WTC11 (cell line): ENCODE measurements around the gene CAMK2G. TPM values are rescaled to one million over a fixed set of nuclear protein-coding genes. Genes with fewer than 3 reads are reported as not detected.
A peak's percentile ranks its signal among the peaks of the same experiment; 100 is the strongest.

Experiments used
- ATAC-seq: fragments of 200-7000 bp; cut with Tn5 transposase; 2 replicates; pipeline ENCODE4 v1.10.0; 2021; ENCODE audit warnings: mild to moderate bottlenecking, moderate library complexity
- CTCF ChIA-PET: fragments of 300-600 bp; sonication (Branson Sonifier 250); formaldehyde crosslinking; loops from one replicate; lab custom pipeline; 2021; ENCODE audit warnings: antibody characterized with exemption; lab: Charles Lee
- POLR2A ChIA-PET: fragments of 350-600 bp; sonication (Branson Sonifier 250); formaldehyde crosslinking; loops from one replicate; lab custom pipeline; 2021; ENCODE audit warnings: antibody characterized with exemption; lab: Charles Lee
- DNase-seq: peaks from one replicate; pipeline ENCODE4 v3.0.0; 2021; ENCODE audit warnings: low spot score
- H3K27ac Mint-ChIP-seq: 2 replicates; pipeline ENCODE4 v1.8.0; 2021; ENCODE audit warnings: mixed read lengths
- H3K27me3 Mint-ChIP-seq: 2 replicates; pipeline ENCODE4 v1.8.0; 2021; ENCODE audit warnings: low read depth, mild to moderate bottlenecking, moderate library complexity, mixed read lengths
- H3K36me3 Mint-ChIP-seq: 2 replicates; pipeline ENCODE4 v1.8.0; 2021; ENCODE audit warnings: mixed read lengths
- H3K4me1 Mint-ChIP-seq: 2 replicates; pipeline ENCODE4 v1.8.0; 2022; ENCODE audit warnings: mixed read lengths
- H3K4me3 Mint-ChIP-seq: 2 replicates; pipeline ENCODE4 v1.8.0; 2021; ENCODE audit warnings: mild to moderate bottlenecking, moderate library complexity, mixed read lengths
- H3K9me3 Mint-ChIP-seq: 2 replicates; pipeline ENCODE4 v1.8.0; 2021; ENCODE audit warnings: mixed read lengths
- ATF6 ChIP-seq: sonication (generic); formaldehyde crosslinking; IDR thresholded peaks from 2 replicates; pipeline ENCODE4 v1.8.1; 2023; ENCODE audit warnings: mild to moderate bottlenecking, missing genetic modification reagents
- CBFB ChIP-seq: sonication (generic); formaldehyde crosslinking; IDR thresholded peaks from 2 replicates; pipeline ENCODE4 v1.8.1; 2022; ENCODE audit warnings: mild to moderate bottlenecking, low read depth, missing genetic modification reagents
- E2F4 ChIP-seq: sonication (generic); formaldehyde crosslinking; IDR thresholded peaks from 2 replicates; pipeline ENCODE4 v1.8.1; 2022; ENCODE audit warnings: low read depth, mild to moderate bottlenecking, moderate library complexity, missing genetic modification reagents, borderline replicate concordance
- FOXP4 ChIP-seq: sonication (generic); formaldehyde crosslinking; IDR thresholded peaks from 2 replicates; pipeline ENCODE4 v1.8.0; 2022; ENCODE audit warnings: mild to moderate bottlenecking, missing genetic modification reagents
- IRF2 ChIP-seq: sonication (generic); formaldehyde crosslinking; IDR thresholded peaks from 2 replicates; pipeline ENCODE4 v1.8.0; 2022; ENCODE audit warnings: low read depth, missing genetic modification reagents, borderline replicate concordance
- JUN ChIP-seq: sonication (generic); formaldehyde crosslinking; IDR thresholded peaks from 2 replicates; pipeline ENCODE4 v1.8.0; 2023; ENCODE audit warnings: mild to moderate bottlenecking, missing genetic modification reagents
- MLX ChIP-seq: sonication (generic); formaldehyde crosslinking; IDR thresholded peaks from 2 replicates; pipeline ENCODE4 v1.8.1; 2023; ENCODE audit warnings: mild to moderate bottlenecking, missing genetic modification reagents, moderate library complexity
- NFYB ChIP-seq: sonication (generic); formaldehyde crosslinking; conservative IDR thresholded peaks from 2 replicates; pipeline ENCODE4 v1.8.0; 2022; ENCODE audit warnings: low read depth, missing genetic modification reagents
- NR1H2 ChIP-seq: sonication (generic); formaldehyde crosslinking; IDR thresholded peaks from 2 replicates; pipeline ENCODE4 v1.9.0; 2021; ENCODE audit warnings: mild to moderate bottlenecking, moderate library complexity, missing genetic modification reagents
- RELA ChIP-seq: sonication (generic); formaldehyde crosslinking; IDR thresholded peaks from 2 replicates; pipeline ENCODE4 v1.8.1; 2022; ENCODE audit warnings: missing genetic modification reagents, mild to moderate bottlenecking, borderline replicate concordance
- RORB ChIP-seq: fragments of 250-450 bp; sonication (Bioruptor Pico); IDR thresholded peaks from 2 replicates; pipeline ENCODE4 v1.9.0; 2021; ENCODE audit warnings: mild to moderate bottlenecking
- SMAD4 ChIP-seq: sonication (generic); formaldehyde crosslinking; IDR thresholded peaks from 2 replicates; pipeline ENCODE4 v1.8.0; 2022; ENCODE audit warnings: mild to moderate bottlenecking, missing genetic modification reagents
- STAT6 ChIP-seq: sonication (generic); formaldehyde crosslinking; conservative IDR thresholded peaks from 2 replicates; pipeline ENCODE4 v1.8.1; 2023; ENCODE audit warnings: mild to moderate bottlenecking, low read depth, missing genetic modification reagents, moderate library complexity
- TEAD1 ChIP-seq: sonication (generic); formaldehyde crosslinking; IDR thresholded peaks from 2 replicates; pipeline ENCODE4 v1.8.0; 2022; ENCODE audit warnings: mild to moderate bottlenecking, missing genetic modification reagents
- TP53 ChIP-seq: sonication (generic); formaldehyde crosslinking; IDR thresholded peaks from 2 replicates; pipeline ENCODE4 v1.8.1; 2023; ENCODE audit warnings: mild to moderate bottlenecking, missing genetic modification reagents
- USF1 ChIP-seq: sonication (generic); formaldehyde crosslinking; IDR thresholded peaks from 2 replicates; pipeline ENCODE4 v1.8.0; 2022; ENCODE audit warnings: mild to moderate bottlenecking, missing genetic modification reagents
- USF2 ChIP-seq: sonication (generic); formaldehyde crosslinking; IDR thresholded peaks from 2 replicates; pipeline ENCODE4 v1.8.1; 2023; ENCODE audit warnings: mild to moderate bottlenecking, missing genetic modification reagents, moderate library complexity
- ZMAT4 ChIP-seq: fragments of 250-450 bp; sonication (Bioruptor Pico); IDR thresholded peaks from 2 replicates; pipeline ENCODE4 v1.9.0; 2021; ENCODE audit warnings: mild to moderate bottlenecking
- ZNF671 ChIP-seq: fragments of 250-450 bp; sonication (Bioruptor Pico); IDR thresholded peaks from 2 replicates; pipeline ENCODE4 v1.8.0; 2021; ENCODE audit warnings: mild to moderate bottlenecking
- total RNA-seq: library from RNA; stranded (reverse); gene quantifications from 3 replicates; pipeline ENCODE4 v1.2.3, GENCODE V29; 2021

CAMK2G gene
- total RNA-seq, 1 experiment from 2014 or later: 34.9 TPM

GRCh38 chr10:73873142-73873837 is 1.1 kb downstream of the CAMK2G start:
- DNase-seq (no peak), ATAC-seq (no peak)
- Mint-ChIP-seq H3K9me3 (no peaks in the 10 kb centered on the region), H3K4me3 (peak overlapping the region; percentile 74), H3K27ac (peak overlapping the region; percentile 37; the same call in 1 of the 2 replicates), H3K36me3 (peaks cover 17% of the 10 kb centered on the region), H3K27me3 (no peaks in the 10 kb centered on the region; the same call in 1 of the 2 replicates), H3K4me1 (peaks cover 30% of the 10 kb centered on the region)
- POLR2A ChIA-PET: no interaction called here
- TF ChIP-seq CBFB (no peak), NFYB (CRISPR knock-in tag) (no peak), ZNF671 (CRISPR knock-in tag) (no peak), RORB (CRISPR knock-in tag) (no peak), USF1 (CRISPR knock-in tag) (no peak), ZMAT4 (CRISPR knock-in tag) (no peak), ATF6 (CRISPR knock-in tag) (no peak), SMAD4 (CRISPR knock-in tag) (no peak), USF2 (CRISPR knock-in tag) (no peak), NR1H2 (CRISPR knock-in tag) (no peak), TP53 (CRISPR knock-in tag) (no peak), E2F4 (CRISPR knock-in tag) (no peak), MLX (CRISPR knock-in tag) (no peak), RELA (no peak), JUN (CRISPR knock-in tag) (no peak), IRF2 (CRISPR knock-in tag) (no peak), TEAD1 (CRISPR knock-in tag) (no peak), STAT6 (CRISPR knock-in tag) (no peak), FOXP4 (no peak)
- CTCF ChIA-PET: interaction anchor here (0.6 to 2.6 kb wide), 7 partner anchors 10 to 475 kb away, joined by 3 to 10 read pairs (median 4); no protein-coding TSS in a partner anchor
